ENCODE measurements around the gene PIK3AP1. TPM values are rescaled to one million over a fixed set of nuclear protein-coding genes. Genes with fewer than 3 reads are reported as not detected.

Gene PIK3AP1
- total and polyA plus RNA-seq, 2 of the 13 experiments (the other 11 are each of a cell fraction or from before 2014, with no cell fraction given), result 3.6 to 13.8 TPM

DNA sequence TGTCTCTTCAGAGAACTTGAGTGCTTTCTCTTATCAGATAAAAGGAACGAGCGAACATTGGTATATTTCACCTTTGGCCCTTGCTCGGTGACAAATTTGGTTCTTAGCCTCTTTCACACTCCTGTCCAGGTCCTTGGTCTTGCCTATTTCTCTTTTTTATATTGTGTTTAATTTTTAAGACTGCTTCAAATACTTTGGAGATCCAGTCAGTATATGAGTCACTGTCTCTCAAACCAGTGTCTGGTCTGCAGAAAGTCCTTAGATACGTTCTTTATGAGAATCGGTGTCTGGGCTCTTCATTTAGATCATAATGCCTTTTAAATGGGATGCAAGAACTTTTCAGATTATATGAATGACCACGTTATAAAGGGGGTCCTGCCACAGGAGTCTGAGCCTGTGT lies 55.0 kb downstream of the PIK3AP1 start:
- Histone ChIP-seq H4K20me1 (ENCODE audit: insufficient read depth, low read length) (no peaks in the 10 kb centered on the region), H3K9ac (ENCODE audit: insufficient read depth, low read depth, low read length) (no peak overlapping the region), H3K79me2 (ENCODE audit: insufficient read depth, low read length) (no peaks in the 10 kb centered on the region), H3K9me3 (ENCODE audit: low read length) (no peaks in the 10 kb centered on the region), H3K27me3 (ENCODE audit: control insufficient read depth in 1 of 2, insufficient read depth in 2 of 2, low read length in 2 of 2) (no peaks in the 10 kb centered on the region), H2AFZ (ENCODE audit: low read length) (no peak overlapping the region), H3K4me2 (ENCODE audit: low read depth, low read length) (no peak overlapping the region), H3K4me3 (replicated peaks in 1 of 3; ENCODE audit: insufficient read depth in 1 of 3, low read depth in 2 of 3, low read length in 3 of 3) (no peak overlapping the region), H3K4me1 (ENCODE audit: insufficient read depth, low read length) (peaks cover 33% of the 10 kb centered on the region), H3K27ac (ENCODE audit: extremely low read length, insufficient read depth, low read length) (no peak overlapping the region), H3K36me3 (replicated peaks in 1 of 2; ENCODE audit: control insufficient read depth in 1 of 2, insufficient read depth in 2 of 2, low read length in 2 of 2) (no peaks in the 10 kb centered on the region)
- in situ Hi-C loops (cut with HindIII; ENCODE audit: extremely low pct_ligation_motif_present, low pct_unique_long_range_greater_than_20kb) (no loop called here), intact Hi-C loops (cut with micrococcal nuclease; ENCODE audit: unreplicated experiment) (no loop called here)
- FAIRE-seq, result no peak
- 81% methylated on average over 6 of the region's 6 CpGs for WGBS (ENCODE audit: low lambda C conversion rate)
- no peak for ATAC-seq
- CTCF ChIA-PET (ENCODE audit: low intra/inter-chr PET ratio, low total read pairs), result no interaction called here
- BruUV-seq (replicated peaks), result no TSS peak
- no peak for DNase-seq (ENCODE audit: low spot score)
- TF ChIP-seq ZNF121 (CRISPR knock-in tag; IDR thresholded peaks at IDR 0.05), result no peak
- TF ChIP-seq ERF (CRISPR knock-in tag; IDR thresholded peaks at IDR 0.05), result no peak
- POLR2A ChIA-PET, result no interaction called here

DNA sequence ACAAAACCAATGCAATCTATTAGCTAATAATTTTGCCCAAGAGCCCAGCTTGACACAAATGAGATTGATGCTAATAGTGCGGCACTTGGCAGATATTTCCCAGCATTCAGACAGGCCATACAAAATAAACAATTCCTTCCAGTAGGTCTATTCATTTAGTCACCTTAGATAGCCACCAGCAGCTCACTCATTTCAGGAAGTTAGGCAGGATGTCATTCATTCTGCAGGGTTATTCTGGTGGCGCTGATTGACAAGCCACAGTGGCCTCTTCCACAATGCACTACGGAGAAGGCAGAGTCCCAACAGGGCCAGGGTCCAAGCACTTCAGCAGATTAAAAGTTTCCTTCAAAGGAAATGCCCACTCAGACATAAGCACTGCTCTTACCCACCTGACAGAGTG lies 55.8 kb downstream of the PIK3AP1 start:
- CTCF ChIA-PET (ENCODE audit: low intra/inter-chr PET ratio, low total read pairs), result no interaction called here
- WGBS (ENCODE audit: low lambda C conversion rate), result 69% methylated on average over 3 of the region's 3 CpGs
- FAIRE-seq (no peak), DNase-seq (ENCODE audit: low spot score) (no peak), ATAC-seq (no peak; the same call in 2 of the 3 replicates)
- Histone ChIP-seq H3K79me2 (ENCODE audit: insufficient read depth, low read length) (no peaks in the 10 kb centered on the region), H3K9me3 (ENCODE audit: low read length) (no peaks in the 10 kb centered on the region), H3K27ac (ENCODE audit: extremely low read length, insufficient read depth, low read length) (no peak overlapping the region), H3K27me3 (ENCODE audit: control insufficient read depth in 1 of 2, insufficient read depth in 2 of 2, low read length in 2 of 2) (no peaks in the 10 kb centered on the region), H3K9ac (ENCODE audit: insufficient read depth, low read depth, low read length) (no peak overlapping the region), H3K4me1 (ENCODE audit: insufficient read depth, low read length) (peaks cover 32% of the 10 kb centered on the region), H2AFZ (ENCODE audit: low read length) (no peak overlapping the region), H3K36me3 (replicated peaks in 1 of 2; ENCODE audit: control insufficient read depth in 1 of 2, insufficient read depth in 2 of 2, low read length in 2 of 2) (no peaks in the 10 kb centered on the region), H4K20me1 (ENCODE audit: insufficient read depth, low read length) (no peaks in the 10 kb centered on the region), H3K4me2 (ENCODE audit: low read depth, low read length) (no peak overlapping the region), H3K4me3 (replicated peaks in 1 of 3; ENCODE audit: insufficient read depth in 1 of 3, low read depth in 2 of 3, low read length in 3 of 3) (no peak overlapping the region)
- BruUV-seq (replicated peaks), result no TSS peak
- in situ Hi-C loops (cut with HindIII; ENCODE audit: extremely low pct_ligation_motif_present, low pct_unique_long_range_greater_than_20kb), result no loop called here
- POLR2A ChIA-PET, result interaction anchor here (1.9 kb wide), 1 partner anchor 9 kb away, joined by 9 read pairs; no protein-coding TSS in a partner anchor
- intact Hi-C loops (cut with micrococcal nuclease; ENCODE audit: unreplicated experiment), result no loop called here
- TF ChIP-seq, protein P1, sequence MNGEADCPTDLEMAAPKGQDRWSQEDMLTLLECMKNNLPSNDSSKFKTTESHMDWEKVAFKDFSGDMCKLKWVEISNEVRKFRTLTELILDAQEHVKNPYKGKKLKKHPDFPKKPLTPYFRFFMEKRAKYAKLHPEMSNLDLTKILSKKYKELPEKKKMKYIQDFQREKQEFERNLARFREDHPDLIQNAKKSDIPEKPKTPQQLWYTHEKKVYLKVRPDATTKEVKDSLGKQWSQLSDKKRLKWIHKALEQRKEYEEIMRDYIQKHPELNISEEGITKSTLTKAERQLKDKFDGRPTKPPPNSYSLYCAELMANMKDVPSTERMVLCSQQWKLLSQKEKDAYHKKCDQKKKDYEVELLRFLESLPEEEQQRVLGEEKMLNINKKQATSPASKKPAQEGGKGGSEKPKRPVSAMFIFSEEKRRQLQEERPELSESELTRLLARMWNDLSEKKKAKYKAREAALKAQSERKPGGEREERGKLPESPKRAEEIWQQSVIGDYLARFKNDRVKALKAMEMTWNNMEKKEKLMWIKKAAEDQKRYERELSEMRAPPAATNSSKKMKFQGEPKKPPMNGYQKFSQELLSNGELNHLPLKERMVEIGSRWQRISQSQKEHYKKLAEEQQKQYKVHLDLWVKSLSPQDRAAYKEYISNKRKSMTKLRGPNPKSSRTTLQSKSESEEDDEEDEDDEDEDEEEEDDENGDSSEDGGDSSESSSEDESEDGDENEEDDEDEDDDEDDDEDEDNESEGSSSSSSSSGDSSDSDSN (CRISPR knock-in tag; IDR thresholded peaks at IDR 0.05), result no peak
- TF ChIP-seq ELF3 (CRISPR knock-in tag; IDR thresholded peaks at IDR 0.05) (peak; percentile 49; the same call in 1 of the 2 replicates), ETV5 (CRISPR knock-in tag; IDR thresholded peaks at IDR 0.05; ENCODE audit: borderline replicate concordance) (0 out of 2 replicates have a peak, but pooled peaks have one; percentile 34), ZNF296 (CRISPR knock-in tag; conservative IDR thresholded peaks at IDR 0.05) (no peak), ZNF557 (CRISPR knock-in tag; IDR thresholded peaks at IDR 0.05) (no peak), ZBTB38 (CRISPR knock-in tag; IDR thresholded peaks at IDR 0.05) (peak; percentile 24; the same call in 1 of the 2 replicates), JDP2 (CRISPR knock-in tag; IDR thresholded peaks at IDR 0.05; ENCODE audit: borderline replicate concordance) (no peak)
- TF ChIP-seq, protein P2, sequence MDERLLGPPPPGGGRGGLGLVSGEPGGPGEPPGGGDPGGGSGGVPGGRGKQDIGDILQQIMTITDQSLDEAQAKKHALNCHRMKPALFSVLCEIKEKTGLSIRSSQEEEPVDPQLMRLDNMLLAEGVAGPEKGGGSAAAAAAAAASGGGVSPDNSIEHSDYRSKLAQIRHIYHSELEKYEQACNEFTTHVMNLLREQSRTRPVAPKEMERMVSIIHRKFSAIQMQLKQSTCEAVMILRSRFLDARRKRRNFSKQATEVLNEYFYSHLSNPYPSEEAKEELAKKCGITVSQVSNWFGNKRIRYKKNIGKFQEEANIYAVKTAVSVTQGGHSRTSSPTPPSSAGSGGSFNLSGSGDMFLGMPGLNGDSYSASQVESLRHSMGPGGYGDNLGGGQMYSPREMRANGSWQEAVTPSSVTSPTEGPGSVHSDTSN (CRISPR knock-in tag; IDR thresholded peaks at IDR 0.05), result peak; percentile 52; the same call in 1 of the 2 replicates
